OCI-LY1 (cell line): ENCODE data around the gene CXADR.

Experiments
- CTCF ChIP-seq: fragments of 200-600 bp; sonication (generic), shearing (Covaris generic); IDR thresholded peaks from 2 replicates; pipeline ENCODE4 v1.5.1; 2017; ENCODE audit warnings: mild to moderate bottlenecking, antibody characterized with exemption, low read length, moderate library complexity, mixed read lengths
- EZH2 ChIP-seq: fragments of 200-600 bp; sonication (generic), shearing (Covaris generic); IDR thresholded peaks from 2 replicates; pipeline ENCODE4 v1.8.0; 2017; ENCODE audit warnings: borderline replicate concordance, mixed run types, mild to moderate bottlenecking, antibody characterized with exemption, low read length, moderate library complexity, mixed read lengths

DNA sequence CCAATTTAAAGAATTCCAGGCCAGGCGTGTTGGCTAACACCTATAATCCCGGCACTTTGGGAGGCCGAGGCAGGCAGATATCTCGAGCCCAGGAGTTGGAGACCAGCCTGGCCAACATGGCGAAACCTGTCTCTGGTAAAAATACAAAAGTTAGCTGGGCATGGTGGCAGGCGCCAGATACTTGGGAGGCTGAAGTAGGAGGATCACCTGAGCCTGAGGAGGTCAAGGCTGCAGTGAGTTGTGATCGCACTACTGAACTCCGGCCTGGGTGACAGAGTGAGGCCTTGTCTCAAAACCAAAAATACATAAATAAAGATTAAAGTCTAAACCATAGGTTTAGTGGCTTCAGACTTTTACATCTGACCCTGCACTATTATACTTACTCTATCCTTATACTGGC lies 67.5 kb downstream of the CXADR start:
- TF ChIP-seq CTCF, result no peak
- TF ChIP-seq EZH2, result no peak
